ENCODE data around the gene PPIF.

The PPIF gene

GRCh38 chr10:79346388-79347225 lies 662 bp upstream of the PPIF start:
- ATAC-seq (no peak), DNase-seq (ENCODE audit: low spot score in 2 of 2) (peak; percentile 5 to 61)
- Mint-ChIP-seq H3K27ac (peak overlapping the region; percentile 93), H3K4me1 (peaks cover 51% of the 10 kb centered on the region), H3K4me3 (peak overlapping the region; percentile 88), H3K36me3 (peaks cover 49% of the 10 kb centered on the region), H3K9me3 (no peaks in the 10 kb centered on the region)

- peak; percentile 54 to 83 for DNase-seq (ENCODE audit: low spot score in 2 of 2)
- peak; percentile 78 for ATAC-seq
- Mint-ChIP-seq H3K4me1 (peaks cover 57% of the 10 kb centered on the region), H3K4me3 (peak overlapping the region; percentile 88), H3K36me3 (peaks cover 63% of the 10 kb centered on the region), H3K9me3 (no peaks in the 10 kb centered on the region), H3K27ac (peak overlapping the region; percentile 93)
Observed at GRCh38 chr10:79347894-79348639, 798 bp downstream of the PPIF start.

GRCh38 chr10:79348640-79348988 lies 1.3 kb downstream of the PPIF start:
- Mint-ChIP-seq H3K4me1 (peaks cover 57% of the 10 kb centered on the region), H3K27ac (peak overlapping the region; percentile 93), H3K4me3 (peak overlapping the region; percentile 88), H3K9me3 (no peaks in the 10 kb centered on the region), H3K36me3 (peaks cover 69% of the 10 kb centered on the region)
- no peak for ATAC-seq
- no peak for DNase-seq (ENCODE audit: low spot score in 2 of 2)

GRCh38 chr10:79349072-79349491 lies 1.8 kb downstream of the PPIF start:
- ATAC-seq (no peak), DNase-seq (ENCODE audit: low spot score in 2 of 2) (no peak)
- Mint-ChIP-seq H3K36me3 (peaks cover 74% of the 10 kb centered on the region), H3K4me1 (peaks cover 57% of the 10 kb centered on the region), H3K4me3 (peak overlapping the region; percentile 88), H3K9me3 (no peaks in the 10 kb centered on the region), H3K27ac (peak overlapping the region; percentile 93)

- DNase-seq (ENCODE audit: low spot score in 2 of 2) (no peak), ATAC-seq (no peak)
- Mint-ChIP-seq H3K4me3 (peak overlapping the region; percentile 88), H3K9me3 (no peaks in the 10 kb centered on the region), H3K36me3 (peaks cover 82% of the 10 kb centered on the region), H3K27ac (peak overlapping the region; percentile 93), H3K4me1 (peaks cover 63% of the 10 kb centered on the region)
Observed at GRCh38 chr10:79349766-79350406, 2.6 kb downstream of the PPIF start.

GRCh38 chr10:79350407-79351154 lies 3.3 kb downstream of the PPIF start:
- peaks cover 63% of the 10 kb centered on the region for H3K4me1 Mint-ChIP-seq
- ATAC-seq (no peak), DNase-seq (ENCODE audit: low spot score in 2 of 2) (peak in 1 of 2 donors; percentile 1)
- peak overlapping the region; percentile 93 for H3K27ac Mint-ChIP-seq
- no peaks in the 10 kb centered on the region for H3K9me3 Mint-ChIP-seq
- peaks cover 89% of the 10 kb centered on the region for H3K36me3 Mint-ChIP-seq
- H3K4me3 Mint-ChIP-seq = peak overlapping the region; percentile 88

- peak overlapping the region; percentile 93 for H3K27ac Mint-ChIP-seq
- H3K4me3 Mint-ChIP-seq = no peak overlapping the region
- H3K36me3 Mint-ChIP-seq = peaks cover 96% of the 10 kb centered on the region
- DNase-seq (ENCODE audit: low spot score in 2 of 2) (peak in 1 of 2 donors; percentile 1), ATAC-seq (no peak)
- H3K9me3 Mint-ChIP-seq = no peaks in the 10 kb centered on the region
- peaks cover 67% of the 10 kb centered on the region for H3K4me1 Mint-ChIP-seq
Observed at GRCh38 chr10:79351332-79351731, 4.1 kb downstream of the PPIF start.

GRCh38 chr10:79352035-79352877 lies 5.0 kb downstream of the PPIF start:
- Mint-ChIP-seq H3K27ac (peak overlapping the region; percentile 78), H3K36me3 (peaks cover 98% of the 10 kb centered on the region), H3K4me3 (no peak overlapping the region)

GRCh38 chr10:79353000-79353406 lies 5.7 kb downstream of the PPIF start:
- H3K4me1 Mint-ChIP-seq = peaks cover 63% of the 10 kb centered on the region
- peak overlapping the region; percentile 27 for H3K27ac Mint-ChIP-seq
- ATAC-seq (no peak), DNase-seq (ENCODE audit: low spot score in 2 of 2) (peak in 1 of 2 donors; percentile 49)
- peaks cover 99% of the 10 kb centered on the region for H3K36me3 Mint-ChIP-seq
- H3K4me3 Mint-ChIP-seq = no peak overlapping the region
- H3K9me3 Mint-ChIP-seq = no peaks in the 10 kb centered on the region

More at GRCh38 chr10:79352035-79352877, 5.0 kb downstream of the PPIF start:
- H3K9me3 Mint-ChIP-seq = no peaks in the 10 kb centered on the region
- peaks cover 62% of the 10 kb centered on the region for H3K4me1 Mint-ChIP-seq
- ATAC-seq (no peak), DNase-seq (ENCODE audit: low spot score in 2 of 2) (peak in 1 of 2 donors; percentile 1)

- peaks cover 61% of the 10 kb centered on the region for H3K4me1 Mint-ChIP-seq
Observed at GRCh38 chr10:79353726-79354125, 6.5 kb downstream of the PPIF start.

GRCh38 chr10:79354141-79354540 lies 6.9 kb downstream of the PPIF start:
- peaks cover 91% of the 10 kb centered on the region for H3K36me3 Mint-ChIP-seq
- H3K4me3 Mint-ChIP-seq = no peak overlapping the region
- H3K9me3 Mint-ChIP-seq = no peaks in the 10 kb centered on the region
- ATAC-seq (peak; percentile 41), DNase-seq (ENCODE audit: low spot score in 2 of 2) (peak in 1 of 2 donors; percentile 52)
- H3K4me1 Mint-ChIP-seq = peaks cover 57% of the 10 kb centered on the region
- H3K27ac Mint-ChIP-seq = peak overlapping the region; percentile 27

More at GRCh38 chr10:79353726-79354125, 6.5 kb downstream of the PPIF start:
- ATAC-seq (no peak), DNase-seq (ENCODE audit: low spot score in 2 of 2) (no peak)
- H3K27ac Mint-ChIP-seq = peak overlapping the region; percentile 27
- H3K4me3 Mint-ChIP-seq = no peak overlapping the region
- peaks cover 95% of the 10 kb centered on the region for H3K36me3 Mint-ChIP-seq
- no peaks in the 10 kb centered on the region for H3K9me3 Mint-ChIP-seq

GRCh38 chr10:79354615-79355014 lies 7.3 kb downstream of the PPIF start:
- H3K9me3 Mint-ChIP-seq = no peaks in the 10 kb centered on the region
- ATAC-seq (no peak), DNase-seq (ENCODE audit: low spot score in 2 of 2) (no peak)
- H3K27ac Mint-ChIP-seq = peak overlapping the region; percentile 27
- peaks cover 89% of the 10 kb centered on the region for H3K36me3 Mint-ChIP-seq
- peaks cover 52% of the 10 kb centered on the region for H3K4me1 Mint-ChIP-seq
- H3K4me3 Mint-ChIP-seq = no peak overlapping the region

GRCh38 chr10:79355420-79356017 lies 8.2 kb downstream of the PPIF start:
- peak overlapping the region; percentile 27 for H3K27ac Mint-ChIP-seq
- H3K4me1 Mint-ChIP-seq = peaks cover 43% of the 10 kb centered on the region
- DNase-seq (ENCODE audit: low spot score in 2 of 2) (peak in 1 of 2 donors; percentile 45), ATAC-seq (no peak)
- no peaks in the 10 kb centered on the region for H3K9me3 Mint-ChIP-seq
- H3K36me3 Mint-ChIP-seq = peaks cover 85% of the 10 kb centered on the region
- no peak overlapping the region for H3K4me3 Mint-ChIP-seq

Measured in stimulated activated effector memory CD8-positive, alpha-beta T cell treated with anti-CD3 and anti-CD28 coated beads, Interleukin-12 subunit alpha, Interleukin-12 subunit beta, amount 100 ng/mL, for 72 hours (primary cell).